GM18507 (cell line): ENCODE results near the gene RNF183.
A peak's percentile ranks its signal among the peaks of the same experiment; 100 is the strongest.
"Not testable (repeated sequence)": the region's sequence is repeated elsewhere in the genome, so short reads cannot be mapped to it uniquely, and the experiment has no call there.

Experiments used
- DNase-seq: peaks from one replicate; pipeline ENCODE4 v3.0.0; 2011; ENCODE audit warnings: low read depth; ENCODE audit not compliant: insufficient read length; ENCODE audit errors: extremely low spot score
- FAIRE-seq: peaks from 2 replicates; lab custom pipeline; 2011; peaks lifted over from hg19 to GRCh38; lab: Jason Lieb, UNC

RNF183 gene

GRCh38 chr9:113289091-113289490, 14.1 kb downstream of the RNF183 start:
- DNase-seq (no peak), FAIRE-seq (no peak)

- FAIRE-seq (no peak), DNase-seq (no peak)
Measured at GRCh38 chr9:113281356-113281755, 21.8 kb downstream of the RNF183 start.

- no peak for FAIRE-seq
- DNase-seq: no peak
Measured at GRCh38 chr9:113278840-113279239, 24.3 kb downstream of the RNF183 start.

GRCh38 chr9:113275157-113276131, 27.7 kb downstream of the RNF183 start, which contains the start of the genes CDC26 and PRPF4:
Gene CDC26 (minus strand): TSS chr9:113275572. CDS start chr9:113272507, 3,065 bp downstream.
Gene PRPF4 (plus strand): TSS chr9:113275658. CDS start chr9:113275744, 86 bp downstream.
- FAIRE-seq: peak; percentile 98

GRCh38 chr9:113274474-113275156, 28.6 kb downstream of the RNF183 start:
- DNase-seq (peak; percentile 35), FAIRE-seq (peak; percentile 42)

More at GRCh38 chr9:113275157-113276131, 27.7 kb downstream of the RNF183 start, which contains the start of the genes CDC26 and PRPF4:
- DNase-seq: peak; percentile 97

GRCh38 chr9:113269871-113270270, 33.3 kb downstream of the RNF183 start:
- FAIRE-seq (no peak), DNase-seq (no peak)

- no peak for DNase-seq
Measured at GRCh38 chr9:113269355-113269754, 33.8 kb downstream of the RNF183 start.

GRCh38 chr9:113267911-113268566, 35.1 kb downstream of the RNF183 start:
- no peak for DNase-seq
- FAIRE-seq: no peak

More at GRCh38 chr9:113269355-113269754, 33.8 kb downstream of the RNF183 start:
- no peak for FAIRE-seq

GRCh38 chr9:113266174-113266573, 37.0 kb downstream of the RNF183 start:
- FAIRE-seq: no peak
- no peak for DNase-seq

- no peak for DNase-seq
- no peak for FAIRE-seq
Measured at GRCh38 chr9:113261917-113262671, 41.1 kb downstream of the RNF183 start.

GRCh38 chr9:113258282-113258681, 44.9 kb downstream of the RNF183 start:
- no peak for DNase-seq
- no peak for FAIRE-seq

GRCh38 chr9:113257863-113258262, 45.3 kb downstream of the RNF183 start:
- no peak for FAIRE-seq
- no peak for DNase-seq

- no peak for DNase-seq
Measured at GRCh38 chr9:113255438-113255837, 47.7 kb downstream of the RNF183 start.

GRCh38 chr9:113254991-113255390, 48.2 kb downstream of the RNF183 start:
- FAIRE-seq (no peak), DNase-seq (no peak)

More at GRCh38 chr9:113255438-113255837, 47.7 kb downstream of the RNF183 start:
- no peak for FAIRE-seq

- FAIRE-seq (no peak), DNase-seq (no peak)
Measured at GRCh38 chr9:113250807-113251206, 52.4 kb downstream of the RNF183 start.

GRCh38 chr9:113249661-113250060, 53.5 kb downstream of the RNF183 start:
- DNase-seq, FAIRE-seq: not testable (repeated sequence)

GRCh38 chr9:113247640-113248039, 55.5 kb downstream of the RNF183 start:
- DNase-seq (no peak), FAIRE-seq (no peak)
